Peyer's patch (tissue), 4 donors: ENCODE results near the gene MAPK9. TPM values are rescaled to one million over a fixed set of nuclear protein-coding genes. Genes with fewer than 3 reads are reported as not detected.

Experiments
- DNase-seq, 3 donors: peaks; one replicate each; pipeline ENCODE4 v3.0.0-alpha.2; 2017 to 2019
- H3K27ac ChIP-seq, 4 donors: fragments of 200-600 bp; sonication (generic); one replicate each; pipeline ENCODE4 v1.5.1; 2016 to 2019
- H3K27me3 ChIP-seq, 2 donors: fragments of 200-600 bp; sonication (generic); one replicate each; pipeline ENCODE4 v1.5.1; 2019
- H3K36me3 ChIP-seq, 3 donors: fragments of 200-600 bp; sonication (generic); one replicate each; pipeline ENCODE4 v1.5.1; 2016 to 2019
- H3K4me1 ChIP-seq, 4 donors: fragments of 200-600 bp; sonication (generic); one replicate each; pipeline ENCODE4 v1.5.1; 2016 to 2019
- H3K4me3 ChIP-seq, 4 donors: fragments of 200-600 bp; sonication (generic); 1 replicate in 3 of 4; 2 replicates in 1 of 4; pipeline ENCODE4 v1.5.1; 2016 to 2019; ENCODE audit warnings: mild to moderate bottlenecking in 1 of 4
- H3K9me3 ChIP-seq, 4 donors: fragments of 200-600 bp; sonication (generic); one replicate each; pipeline ENCODE4 v1.5.1; 2016 to 2019; ENCODE audit warnings: mild to moderate bottlenecking in 1 of 4
- CTCF ChIP-seq, 6 experiments: fragments of 450-650 bp in 4 of 6; fragments of 200-600 bp in 2 of 6; sonication (generic) in 1 of 6; IDR thresholded peaks; one replicate each; pipeline ENCODE4 v1.5.1; 2017 to 2019; ENCODE audit warnings: antibody characterized with exemption in 6 of 6, mild to moderate bottlenecking in 3 of 6, moderate library complexity in 1 of 6
- POLR2A ChIP-seq, 2 donors: fragments of 450-650 bp; IDR thresholded peaks; one replicate each; pipeline ENCODE4 v1.5.1; 2017; ENCODE audit warnings: antibody characterized with exemption in 2 of 2, mild to moderate bottlenecking in 2 of 2, moderate library complexity in 2 of 2
- total RNA-seq, 4 donors: library from RNA; depleted of rRNA; stranded (reverse); fragments of >200 nt; gene quantifications; one replicate each; pipeline ENCODE4 v1.1.0, GENCODE V29; 2016

Gene MAPK9
- total RNA-seq, 4 donors from 2014 or later: 25.1 to 31.3 (median 28.8) TPM

GRCh38 chr5:180197016-180197702 lies 94.7 kb downstream of the MAPK9 start:
- TF ChIP-seq CTCF (IDR thresholded peaks at IDR 0.05) (no peak), POLR2A (IDR thresholded peaks at IDR 0.05) (no peak)
- Histone ChIP-seq H3K4me1 (no peaks in the 10 kb centered on the region), H3K9me3 (no peaks in the 10 kb centered on the region)

GRCh38 chr5:180194410-180195345 lies 97.2 kb downstream of the MAPK9 start:
- DNase-seq: peak in 1 of 3 donors; percentile 21
- H3K27ac ChIP-seq: no peak overlapping the region
- H3K4me1 ChIP-seq: no peaks in the 10 kb centered on the region
- no peaks in the 10 kb centered on the region for H3K9me3 ChIP-seq
- TF ChIP-seq CTCF (IDR thresholded peaks at IDR 0.05): no peak
- no peak for TF ChIP-seq POLR2A (IDR thresholded peaks at IDR 0.05)
- H3K27me3 ChIP-seq: no peaks in the 10 kb centered on the region
- no peak overlapping the region for H3K4me3 ChIP-seq
- no peaks in the 10 kb centered on the region for H3K36me3 ChIP-seq

More at GRCh38 chr5:180197016-180197702, 94.7 kb downstream of the MAPK9 start:
- Histone ChIP-seq H3K36me3 (no peaks in the 10 kb centered on the region), H3K27me3 (no peaks in the 10 kb centered on the region), H3K4me3 (no peak overlapping the region), H3K27ac (no peak overlapping the region)
- DNase-seq: no peak

- Histone ChIP-seq H3K4me3 (no peak overlapping the region), H3K27me3 (no peaks in the 10 kb centered on the region), H3K4me1 (no peaks in the 10 kb centered on the region), H3K9me3 (no peaks in the 10 kb centered on the region), H3K27ac (no peak overlapping the region), H3K36me3 (no peaks in the 10 kb centered on the region)
- TF ChIP-seq CTCF (IDR thresholded peaks at IDR 0.05): no peak
- TF ChIP-seq POLR2A (IDR thresholded peaks at IDR 0.05): no peak
- DNase-seq: peak in 1 of 3 donors; percentile 23
Observed at GRCh38 chr5:180193749-180194375, 98.0 kb downstream of the MAPK9 start.

GRCh38 chr5:180191716-180192115 lies 100.2 kb downstream of the MAPK9 start:
- H3K36me3 ChIP-seq: no peaks in the 10 kb centered on the region
- peak in 1 of 3 donors; percentile 10 for DNase-seq
- H3K27ac ChIP-seq: no peak overlapping the region
- no peak for TF ChIP-seq CTCF (IDR thresholded peaks at IDR 0.05)
- TF ChIP-seq POLR2A (IDR thresholded peaks at IDR 0.05): no peak
- no peak overlapping the region for H3K4me3 ChIP-seq
- H3K9me3 ChIP-seq: peaks cover 0 to 4% (median 0%) of the 10 kb centered on the region in 4 donors
- H3K27me3 ChIP-seq: no peaks in the 10 kb centered on the region
- H3K4me1 ChIP-seq: no peaks in the 10 kb centered on the region

GRCh38 chr5:180187767-180188166 lies 104.1 kb downstream of the MAPK9 start:
- Histone ChIP-seq H3K27me3 (no peaks in the 10 kb centered on the region), H3K4me1 (no peaks in the 10 kb centered on the region), H3K9me3 (peaks cover 0 to 6% (median 0%) of the 10 kb centered on the region in 4 donors), H3K27ac (no peak overlapping the region), H3K36me3 (no peaks in the 10 kb centered on the region), H3K4me3 (no peak overlapping the region)
- TF ChIP-seq CTCF (IDR thresholded peaks at IDR 0.05) (no peak), POLR2A (IDR thresholded peaks at IDR 0.05) (no peak)
- DNase-seq: no peak
